Large intestine (tissue), 3 donors: ENCODE results near the gene ABCC5. TPM values are rescaled to one million over a fixed set of nuclear protein-coding genes. Genes with fewer than 3 reads are reported as not detected.
A peak's percentile ranks its signal among the peaks of the same experiment; 100 is the strongest.

Source experiments
- DNase-seq, 2 donors: peaks; one replicate each; pipeline versions ENCODE4 v3.0.0 to v3.0.0-alpha.2; 2013
- H3K27ac ChIP-seq: one replicate; pipeline ENCODE4 v1.5.1; 2013; ENCODE audit warnings: low read length
- H3K27me3 ChIP-seq: 2 replicates; pipeline ENCODE4 v1.6.1; 2013; ENCODE audit warnings: low read length; ENCODE audit not compliant: control insufficient read depth, insufficient read depth
- H3K36me3 ChIP-seq: 2 replicates; pipeline ENCODE4 v1.6.1; 2013; ENCODE audit warnings: low read length; ENCODE audit not compliant: control insufficient read depth, insufficient read depth
- H3K4me1 ChIP-seq: one replicate; pipeline ENCODE4 v1.6.1; 2013; ENCODE audit warnings: low read length; ENCODE audit not compliant: control insufficient read depth, insufficient read depth
- H3K4me3 ChIP-seq: one replicate; pipeline ENCODE4 v1.5.1; 2013; ENCODE audit warnings: low read length
- H3K9me3 ChIP-seq: one replicate; pipeline ENCODE4 v1.6.1; 2013; ENCODE audit warnings: mild to moderate bottlenecking, low read depth, low read length, moderate library complexity; ENCODE audit not compliant: control insufficient read depth
- WGBS: methylation state at CpG from one replicate; pipeline ENCODE4 v1.1.5; 2013; ENCODE audit warnings: low lambda C conversion rate; ENCODE audit not compliant: insufficient coverage; 5-methylcytosine and 5-hydroxymethylcytosine counted together
- polyA plus RNA-seq: library from polyadenylated mRNA; unstranded; fragments of 120-200 nt; gene quantifications from one replicate; pipeline ENCODE4 v1.2.1, GENCODE V29; 2013

ABCC5 gene
- polyA plus RNA-seq, 1 donor, result 23.3 TPM

- Histone ChIP-seq H3K36me3 (no peaks in the 10 kb centered on the region), H3K9me3 (no peaks in the 10 kb centered on the region), H3K27ac (no peak overlapping the region), H3K4me3 (no peak overlapping the region), H3K4me1 (peaks cover 7% of the 10 kb centered on the region), H3K27me3 (peaks cover 3% of the 10 kb centered on the region)
- no peak for DNase-seq
- WGBS, result no CpG with 5 or more reads among the region's 3 CpGs
Measured at GRCh38 chr3:183896184-183896583, 121.5 kb downstream of the ABCC5 start.

DNA sequence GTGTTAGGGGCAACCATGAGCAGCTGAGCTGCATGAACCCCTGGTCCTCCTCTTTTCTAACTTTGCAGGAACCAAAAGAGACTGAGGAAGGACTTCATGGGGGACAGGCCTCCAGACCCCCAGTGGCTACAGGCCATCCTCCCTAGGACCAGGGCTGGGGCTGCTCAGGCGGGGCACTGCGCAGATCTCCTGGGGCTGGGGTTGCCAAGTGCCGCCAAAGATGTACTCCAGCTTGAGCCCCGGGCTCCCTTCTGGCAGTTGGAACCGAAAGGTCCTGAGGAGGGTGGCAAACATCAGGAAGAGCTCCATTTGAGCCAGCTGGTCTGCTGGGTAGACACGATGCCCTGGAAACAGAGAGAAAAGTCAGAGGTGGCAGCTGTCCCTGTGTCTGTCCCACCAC, 121.9 kb downstream of the ABCC5 start:
- no peaks in the 10 kb centered on the region for H3K9me3 ChIP-seq
- H3K4me1 ChIP-seq, result peaks cover 7% of the 10 kb centered on the region
- H3K27me3 ChIP-seq, result peaks cover 3% of the 10 kb centered on the region
- H3K4me3 ChIP-seq, result no peak overlapping the region
- WGBS, result no CpG with 5 or more reads among the region's 6 CpGs
- H3K27ac ChIP-seq, result no peak overlapping the region
- no peaks in the 10 kb centered on the region for H3K36me3 ChIP-seq
- DNase-seq, result no peak

DNA sequence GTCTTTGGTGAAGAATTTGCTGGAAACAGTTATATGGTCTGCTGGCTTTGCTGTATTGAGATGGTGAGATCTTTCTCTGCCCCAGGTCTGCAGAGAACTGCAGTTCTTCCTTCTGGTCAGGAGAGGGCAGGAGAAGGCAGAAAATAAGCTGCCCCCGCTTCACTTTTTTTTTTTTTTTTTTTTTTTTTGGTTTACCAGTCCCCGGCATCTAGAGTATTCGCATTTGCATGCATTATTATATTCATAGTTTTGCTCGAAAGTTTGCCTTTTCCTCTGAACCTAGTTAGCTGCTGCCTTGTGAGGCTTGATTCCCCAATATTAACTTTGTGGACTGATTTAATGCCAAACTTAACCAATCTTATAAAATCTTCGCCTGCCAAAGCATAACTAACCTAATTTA, 122.4 kb downstream of the ABCC5 start:
- Histone ChIP-seq H3K4me3 (no peak overlapping the region), H3K36me3 (no peaks in the 10 kb centered on the region), H3K27me3 (peaks cover 3% of the 10 kb centered on the region), H3K9me3 (no peaks in the 10 kb centered on the region), H3K4me1 (peaks cover 7% of the 10 kb centered on the region), H3K27ac (no peak overlapping the region)
- WGBS, result 0% methylated on average over 1 of the region's 5 CpGs
- DNase-seq, result peak; percentile 11 to 24

DNA sequence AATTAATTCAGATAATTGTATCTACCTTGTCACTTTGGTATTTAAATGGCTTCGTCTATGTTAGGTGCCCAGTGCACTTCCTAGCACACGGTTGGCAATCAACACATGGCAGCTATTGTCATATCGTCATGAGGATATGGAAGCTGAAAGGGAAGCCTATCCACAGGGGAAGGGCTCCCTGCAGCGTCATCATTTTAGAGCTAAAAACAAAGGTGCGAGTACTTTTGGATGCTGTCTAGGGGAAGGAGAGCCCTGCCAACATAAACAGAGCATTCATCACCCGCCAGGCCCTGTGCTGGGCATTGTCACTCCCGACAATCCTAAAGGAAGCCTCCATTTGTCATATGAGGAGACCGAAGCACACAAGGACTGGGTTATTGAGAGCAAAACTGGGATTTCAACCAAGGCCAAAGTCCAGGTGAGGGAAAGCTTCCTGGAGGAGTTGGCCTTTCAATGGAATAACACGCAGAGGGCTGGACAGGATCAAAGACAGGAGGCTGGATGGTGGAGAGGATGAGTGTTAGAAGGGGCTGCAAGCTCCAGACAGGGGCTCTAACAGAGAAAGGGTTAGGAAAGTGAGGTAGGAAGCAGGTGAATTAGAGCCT, 125.0 kb downstream of the ABCC5 start:
- no CpG with 5 or more reads among the region's 9 CpGs for WGBS
- no peaks in the 10 kb centered on the region for H3K9me3 ChIP-seq
- H3K4me1 ChIP-seq, result peaks cover 7% of the 10 kb centered on the region
- DNase-seq, result peak in 1 of 2 donors; percentile 31
- no peak overlapping the region for H3K4me3 ChIP-seq
- H3K27me3 ChIP-seq, result peaks cover 8% of the 10 kb centered on the region
- no peaks in the 10 kb centered on the region for H3K36me3 ChIP-seq
- H3K27ac ChIP-seq, result no peak overlapping the region

DNA sequence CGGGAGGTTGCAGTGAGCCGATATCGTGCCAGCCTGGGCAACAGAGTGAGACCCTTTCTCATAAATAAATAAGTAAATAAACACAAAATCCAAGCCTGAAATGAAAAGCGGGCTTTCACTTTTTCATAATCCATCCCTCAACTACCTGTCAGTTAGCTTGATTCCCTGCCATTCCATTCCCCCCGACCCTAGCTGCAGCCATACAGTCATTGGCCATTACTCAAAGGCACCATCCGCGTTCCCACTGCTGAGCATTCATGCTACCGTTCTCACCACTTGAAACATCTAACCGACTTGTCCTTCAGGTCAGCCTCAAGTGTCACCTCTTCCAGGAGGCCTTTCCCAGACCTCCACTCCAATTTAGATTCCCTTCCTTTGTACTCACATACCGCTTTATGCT, 131.9 kb downstream of the ABCC5 start:
- Histone ChIP-seq H3K27me3 (peaks cover 6% of the 10 kb centered on the region), H3K36me3 (no peaks in the 10 kb centered on the region), H3K9me3 (no peaks in the 10 kb centered on the region), H3K4me1 (no peaks in the 10 kb centered on the region), H3K4me3 (no peak overlapping the region), H3K27ac (no peak overlapping the region)
- DNase-seq, result no peak
- 88% methylated on average over 1 of the region's 10 CpGs for WGBS

DNA sequence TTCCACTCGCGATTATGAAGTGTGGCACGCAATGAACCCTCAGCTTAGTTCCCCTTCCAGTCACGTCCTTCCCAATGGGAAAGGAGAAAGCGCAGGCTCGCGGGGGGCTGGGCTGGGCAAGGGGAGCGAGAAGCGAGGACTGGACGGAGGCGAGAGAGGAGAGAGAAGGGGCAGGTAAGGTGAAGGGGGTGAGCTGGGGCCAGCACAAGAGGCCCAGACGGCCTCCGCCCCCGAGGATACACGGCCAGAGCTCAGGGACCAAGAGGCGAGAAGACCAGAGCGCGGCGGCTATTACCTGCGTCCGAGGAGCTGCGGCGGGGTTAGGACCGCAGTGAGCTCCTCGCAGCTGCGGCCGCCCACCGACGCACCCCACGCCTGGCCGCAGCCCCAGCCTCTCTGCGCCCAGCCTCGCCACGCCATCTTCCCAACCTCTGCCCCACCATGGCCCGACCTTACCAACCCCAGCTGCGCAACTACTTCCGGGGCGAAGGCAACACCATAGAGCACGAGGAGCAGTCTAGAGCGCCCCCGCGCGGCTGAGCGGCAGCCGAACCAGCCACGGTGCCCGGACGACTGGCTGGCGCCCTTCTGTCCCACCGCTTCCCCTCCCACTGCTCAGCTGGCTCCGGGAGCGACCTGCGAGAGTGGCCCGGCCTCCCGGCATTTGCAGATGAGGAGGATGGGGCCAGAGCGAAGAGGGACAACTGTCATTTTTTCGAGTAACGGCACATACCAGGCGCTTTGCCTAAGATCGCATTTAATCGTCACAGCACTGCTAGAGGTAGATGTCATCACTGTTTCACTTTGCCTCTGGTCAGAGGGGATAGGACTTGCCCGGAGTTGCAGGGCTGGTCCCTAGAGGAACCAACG, 133.0 kb downstream of the ABCC5 start, which contains the start of gene PARL:
PARL (minus strand) TSS at position 454 of the 870 bp plus-strand sequence; CDS start at position 420, 34 bp downstream.
- Histone ChIP-seq H3K4me1 (no peaks in the 10 kb centered on the region), H3K9me3 (no peaks in the 10 kb centered on the region), H3K27me3 (peaks cover 3% of the 10 kb centered on the region), H3K36me3 (no peaks in the 10 kb centered on the region), H3K27ac (peak within 1 kb of the TSS; percentile 77), H3K4me3 (peak within 1 kb of the TSS; percentile 90)
- peak; percentile 93 to 94 for DNase-seq
- WGBS, result no CpG with 5 or more reads among the region's 63 CpGs

- Histone ChIP-seq H3K27me3 (no peaks in the 10 kb centered on the region), H3K4me1 (no peaks in the 10 kb centered on the region), H3K4me3 (peak overlapping the region; percentile 90), H3K9me3 (no peaks in the 10 kb centered on the region), H3K36me3 (no peaks in the 10 kb centered on the region), H3K27ac (peak overlapping the region; percentile 77)
- DNase-seq, result no peak
- WGBS, result no CpG with 5 or more reads among the region's 9 CpGs
Measured at GRCh38 chr3:183884097-183884426, 133.6 kb downstream of the ABCC5 start.

- Histone ChIP-seq H3K27me3 (no peaks in the 10 kb centered on the region), H3K36me3 (no peaks in the 10 kb centered on the region), H3K9me3 (no peaks in the 10 kb centered on the region), H3K4me3 (peak overlapping the region; percentile 90), H3K27ac (peak overlapping the region; percentile 77), H3K4me1 (no peaks in the 10 kb centered on the region)
- no CpG with 5 or more reads among the region's 16 CpGs for WGBS
- no peak for DNase-seq
Measured at GRCh38 chr3:183883291-183884096, 134.2 kb downstream of the ABCC5 start.

GRCh38 chr3:183880121-183880520, 137.6 kb downstream of the ABCC5 start:
- H3K4me3 ChIP-seq, result no peak overlapping the region
- no peak overlapping the region for H3K27ac ChIP-seq
- H3K4me1 ChIP-seq, result no peaks in the 10 kb centered on the region
- WGBS, result 90% methylated on average over 3 of the region's 9 CpGs
- no peaks in the 10 kb centered on the region for H3K9me3 ChIP-seq
- no peaks in the 10 kb centered on the region for H3K27me3 ChIP-seq
- no peak for DNase-seq
- no peaks in the 10 kb centered on the region for H3K36me3 ChIP-seq

- no CpG with 5 or more reads among the region's 2 CpGs for WGBS
- Histone ChIP-seq H3K27me3 (no peaks in the 10 kb centered on the region), H3K36me3 (no peaks in the 10 kb centered on the region), H3K4me3 (no peak overlapping the region), H3K4me1 (no peaks in the 10 kb centered on the region), H3K27ac (no peak overlapping the region), H3K9me3 (no peaks in the 10 kb centered on the region)
- no peak for DNase-seq
Measured at GRCh38 chr3:183879243-183879642, 138.4 kb downstream of the ABCC5 start.
